Testis (tissue), 2 donors: ENCODE measurements around the gene MRFAP1L1.

Experiments used
- POLR2A ChIP-seq: fragments of 450-650 bp; IDR thresholded peaks from one replicate; pipeline ENCODE4 v1.6.1; 2017; ENCODE audit warnings: antibody characterized with exemption, mild to moderate bottlenecking, moderate library complexity
- TF ChIP-seq, protein P1 (sequence below), 3 experiments: fragments of 450-650 bp in 2 of 3; fragments of 200-600 bp in 1 of 3; sonication (generic) in 1 of 3; IDR thresholded peaks; one replicate each; pipeline ENCODE4 v1.5.1; 2016 to 2019; ENCODE audit warnings: antibody characterized with exemption in 3 of 3, mild to moderate bottlenecking in 2 of 3, moderate library complexity in 1 of 3

DNA sequence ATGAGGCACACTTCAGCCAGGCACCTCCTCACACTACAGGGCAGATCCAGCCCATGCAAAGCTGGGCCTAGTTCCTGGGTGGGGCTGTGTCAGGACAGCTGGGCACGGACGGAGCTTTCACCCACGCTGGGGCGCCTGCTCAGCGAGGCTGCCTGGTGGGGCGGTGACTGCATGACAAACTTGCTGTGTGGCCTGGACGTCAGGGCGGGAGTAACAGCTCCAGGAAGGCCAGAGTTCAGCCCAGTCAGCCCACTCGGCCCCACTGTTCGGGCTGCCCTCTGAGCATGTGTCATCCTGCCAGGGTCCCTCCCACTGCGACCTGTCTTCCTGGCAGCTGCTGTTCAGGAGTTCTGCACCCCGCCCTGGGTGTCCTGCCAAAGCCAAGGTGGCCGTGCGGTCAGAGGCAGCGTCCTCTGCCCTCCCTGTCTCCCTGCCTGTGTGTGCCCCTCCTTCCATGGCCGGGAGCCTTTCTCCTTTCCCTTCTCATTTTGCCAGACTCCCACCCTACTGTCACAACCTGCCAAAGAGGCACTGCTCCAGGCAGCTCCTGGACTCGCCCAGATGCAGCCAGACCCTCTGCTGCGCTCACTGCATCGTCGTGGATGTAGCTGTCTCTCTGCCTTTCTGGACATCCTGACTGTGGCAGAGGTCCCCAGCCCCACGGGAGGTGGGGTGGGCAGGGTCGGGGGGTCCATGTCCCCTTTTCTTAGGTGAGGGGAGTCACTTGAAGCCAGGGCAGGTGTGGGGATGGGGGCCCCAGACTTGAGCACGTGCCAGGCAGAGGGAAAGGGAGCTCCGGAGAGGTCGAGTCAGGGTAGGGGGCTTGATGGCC lies 39.9 kb upstream of the MRFAP1L1 start:
- TF ChIP-seq, protein P1, sequence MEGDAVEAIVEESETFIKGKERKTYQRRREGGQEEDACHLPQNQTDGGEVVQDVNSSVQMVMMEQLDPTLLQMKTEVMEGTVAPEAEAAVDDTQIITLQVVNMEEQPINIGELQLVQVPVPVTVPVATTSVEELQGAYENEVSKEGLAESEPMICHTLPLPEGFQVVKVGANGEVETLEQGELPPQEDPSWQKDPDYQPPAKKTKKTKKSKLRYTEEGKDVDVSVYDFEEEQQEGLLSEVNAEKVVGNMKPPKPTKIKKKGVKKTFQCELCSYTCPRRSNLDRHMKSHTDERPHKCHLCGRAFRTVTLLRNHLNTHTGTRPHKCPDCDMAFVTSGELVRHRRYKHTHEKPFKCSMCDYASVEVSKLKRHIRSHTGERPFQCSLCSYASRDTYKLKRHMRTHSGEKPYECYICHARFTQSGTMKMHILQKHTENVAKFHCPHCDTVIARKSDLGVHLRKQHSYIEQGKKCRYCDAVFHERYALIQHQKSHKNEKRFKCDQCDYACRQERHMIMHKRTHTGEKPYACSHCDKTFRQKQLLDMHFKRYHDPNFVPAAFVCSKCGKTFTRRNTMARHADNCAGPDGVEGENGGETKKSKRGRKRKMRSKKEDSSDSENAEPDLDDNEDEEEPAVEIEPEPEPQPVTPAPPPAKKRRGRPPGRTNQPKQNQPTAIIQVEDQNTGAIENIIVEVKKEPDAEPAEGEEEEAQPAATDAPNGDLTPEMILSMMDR (IDR thresholded peaks at IDR 0.05): no peak
- TF ChIP-seq POLR2A: no peak
